Measurements from ENCODE around the gene EXOC3L2. TPM values are rescaled to one million over a fixed set of nuclear protein-coding genes. Genes with fewer than 3 reads are reported as not detected.

The EXOC3L2 gene
- polyA plus RNA-seq, 1 of the 3 experiments (the other 2 are of a cell fraction) = 0.02 TPM

- H3K79me2 ChIP-seq (ENCODE audit: insufficient read depth) = no peaks in the 10 kb centered on the region
- H3K36me3 ChIP-seq (replicated peaks in 1 of 2; ENCODE audit: control insufficient read depth in 1 of 2, insufficient read depth in 2 of 2, low read length in 1 of 2) = no peaks in the 10 kb centered on the region
- H3K27me3 ChIP-seq (ENCODE audit: insufficient read depth) = peaks cover 37% of the 10 kb centered on the region
- WGBS (ENCODE audit: low lambda C conversion rate) = 72% methylated on average over 6 of the region's 6 CpGs
- no peaks in the 10 kb centered on the region for H3K9me3 ChIP-seq
- no peaks in the 10 kb centered on the region for H3K9me2 ChIP-seq
- TF ChIP-seq TEAD4 (IDR thresholded peaks at IDR 0.05; ENCODE audit: borderline replicate concordance, insufficient read depth) (no peak), EP300 (IDR thresholded peaks at IDR 0.05; ENCODE audit: borderline replicate concordance in 1 of 2, low read depth in 1 of 2, low read length in 1 of 2) (no peak), TCF12 (IDR thresholded peaks at IDR 0.05) (no peak)
- no peak overlapping the region for H3K4me2 ChIP-seq
- no peak overlapping the region for H2AFZ ChIP-seq (ENCODE audit: low read depth)
- no peaks in the 10 kb centered on the region for H4K20me1 ChIP-seq (ENCODE audit: insufficient read depth)
- no peak overlapping the region for H3K9ac ChIP-seq
- DNase-seq = no peak
- POLR2A ChIA-PET = no interaction called here
- no peak overlapping the region for H3K27ac ChIP-seq (ENCODE audit: low read depth in 2 of 2, low read length in 1 of 2)
- CTCF ChIA-PET = interaction anchor here (1.3 kb wide), 1 partner anchor 32 kb away, joined by 4 read pairs; no protein-coding TSS in a partner anchor
- H3F3A ChIP-seq (replicated peaks; ENCODE audit: insufficient read depth) = no peaks in the 10 kb centered on the region
- H3K4me3 ChIP-seq (ENCODE audit: low read depth in 2 of 2, low read length in 1 of 2) = no peak overlapping the region
- peaks cover 0 to 6% of the 10 kb centered on the region in 2 experiments; a peak in 1 of 4 replicates for H3K4me1 ChIP-seq (ENCODE audit: control insufficient read depth in 1 of 2, insufficient read depth in 2 of 2, low read depth in 1 of 2, low read length in 1 of 2)
These were observed 28.5 kb downstream of the EXOC3L2 start for GRCh38 chr19:45216667-45217066.

GRCh38 chr19:45215391-45216191 is 29.6 kb downstream of the EXOC3L2 start:
- Histone ChIP-seq H2AFZ (ENCODE audit: low read depth) (no peak overlapping the region), H3K27ac (ENCODE audit: low read depth in 2 of 2, low read length in 1 of 2) (no peak overlapping the region), H3K27me3 (ENCODE audit: insufficient read depth) (peaks cover 26% of the 10 kb centered on the region), H3K4me2 (peak overlapping the region; percentile 69), H3K4me1 (ENCODE audit: control insufficient read depth in 1 of 2, insufficient read depth in 2 of 2, low read depth in 1 of 2, low read length in 1 of 2) (peaks cover 0 to 6% of the 10 kb centered on the region in 2 experiments; a peak in 1 of 4 replicates), H3K4me3 (ENCODE audit: low read depth in 2 of 2, low read length in 1 of 2) (peak overlapping the region in 1 of 2 experiments; percentile 24; a peak in 2 of 4 replicates), H3K9me2 (no peaks in the 10 kb centered on the region), H3K9ac (no peak overlapping the region), H3K36me3 (replicated peaks in 1 of 2; ENCODE audit: control insufficient read depth in 1 of 2, insufficient read depth in 2 of 2, low read length in 1 of 2) (no peaks in the 10 kb centered on the region), H3K9me3 (no peaks in the 10 kb centered on the region), H3F3A (replicated peaks; ENCODE audit: insufficient read depth) (no peaks in the 10 kb centered on the region), H3K79me2 (ENCODE audit: insufficient read depth) (no peaks in the 10 kb centered on the region), H4K20me1 (ENCODE audit: insufficient read depth) (no peaks in the 10 kb centered on the region)
- CTCF ChIA-PET = interaction anchor here (0.7 to 1.5 kb wide), 4 partner anchors 10 to 124 kb away, joined by 3 read pairs; no protein-coding TSS in a partner anchor
- POLR2A ChIA-PET = no interaction called here
- DNase-seq = peak; percentile 72
- WGBS (ENCODE audit: low lambda C conversion rate) = 20% methylated on average over 17 of the region's 35 CpGs
- no peak for TF ChIP-seq CHD2 (IDR thresholded peaks at IDR 0.05; ENCODE audit: low read length, partially characterized antibody)
- no peak for TF ChIP-seq FOXM1 (IDR thresholded peaks at IDR 0.05; ENCODE audit: low read depth)
- no peak for TF ChIP-seq GATA2 (CRISPR knock-in tag; IDR thresholded peaks at IDR 0.05)
- TF ChIP-seq JUND (IDR thresholded peaks at IDR 0.05) = no peak
- no peak for TF ChIP-seq FOXJ3 (CRISPR knock-in tag; IDR thresholded peaks at IDR 0.05)
- TF ChIP-seq USF2 (IDR thresholded peaks at IDR 0.05; ENCODE audit: borderline replicate concordance, low read depth, low read length) = no peak
- no peak for TF ChIP-seq USF1 (IDR thresholded peaks at IDR 0.05; ENCODE audit: borderline replicate concordance, low read depth)
- TF ChIP-seq RCOR1 (IDR thresholded peaks at IDR 0.05; ENCODE audit: low read length) = no peak
